Upper lobe of left lung (tissue), 6 donors: ENCODE data around the gene BIRC3. TPM values are rescaled to one million over a fixed set of nuclear protein-coding genes. Genes with fewer than 3 reads are reported as not detected.

ENCODE experiments used
- ATAC-seq, 2 donors: fragments of 200-7000 bp; cut with Tn5 transposase; one replicate each; pipeline ENCODE4 v1.9.1; 2022; ENCODE audit warnings: mild to moderate bottlenecking in 2 of 2, moderate library complexity in 2 of 2; ENCODE audit not compliant: low FRiP score in 2 of 2
- DNase-seq, 2 donors: peaks; one replicate each; pipeline ENCODE4 v3.0.0-alpha.2; 2019 to 2020
- H3K27ac ChIP-seq, 4 donors: fragments of 200-600 bp; sonication (generic); one replicate each; pipeline ENCODE4 v1.5.1; 2016 to 2019
- H3K27me3 ChIP-seq, 4 donors: fragments of 200-600 bp; sonication (generic); one replicate each; pipeline ENCODE4 v1.5.1; 2017 to 2019
- H3K36me3 ChIP-seq, 4 donors: fragments of 200-600 bp; sonication (generic); one replicate each; pipeline ENCODE4 v1.5.1; 2016 to 2019
- H3K4me1 ChIP-seq, 4 donors: fragments of 200-600 bp; sonication (generic); one replicate each; pipeline ENCODE4 v1.5.1; 2018 to 2019
- H3K4me3 ChIP-seq, 4 donors: fragments of 200-600 bp; sonication (generic); one replicate each; pipeline ENCODE4 v1.5.1; 2017 to 2019; ENCODE audit warnings: mild to moderate bottlenecking in 2 of 4, moderate library complexity in 1 of 4
- H3K9me3 ChIP-seq, 4 donors: fragments of 200-600 bp; sonication (generic); one replicate each; pipeline ENCODE4 v1.5.1; 2018 to 2019
- EP300 ChIP-seq, 4 donors: sonication (generic); formaldehyde crosslinking; IDR thresholded peaks; one replicate each; pipeline ENCODE4 v1.5.1; 2017; ENCODE audit warnings: antibody characterized with exemption in 4 of 4, control low read depth in 2 of 4
- POLR2A ChIP-seq, 4 donors: fragments of 450-650 bp; IDR thresholded peaks; one replicate each; pipeline ENCODE4 v1.5.1; 2016 to 2017; ENCODE audit warnings: antibody characterized with exemption in 4 of 4, mild to moderate bottlenecking in 2 of 4
- POLR2AphosphoS5 ChIP-seq, 2 donors: sonication (generic); formaldehyde crosslinking; IDR thresholded peaks; one replicate each; pipeline ENCODE4 v1.5.1; 2017; ENCODE audit warnings: antibody characterized with exemption in 2 of 2
- WGBS, 2 donors: methylation state at CpG; one replicate each; pipeline ENCODE4 v1.1.5; 2017 to 2018; 5-methylcytosine and 5-hydroxymethylcytosine counted together
- total RNA-seq, 6 donors: library from RNA; depleted of rRNA in 4 of 6; stranded (reverse); fragments of >200 nt in 4 of 6; gene quantifications; one replicate each; pipeline versions ENCODE4 v1.1.0 to v1.2.1, GENCODE V29; 2016 to 2021
- TF ChIP-seq, protein P1 (sequence below), 6 experiments: fragments of 450-650 bp in 4 of 6; fragments of 200-600 bp in 2 of 6; sonication (generic) in 2 of 6; IDR thresholded peaks; one replicate each; pipeline ENCODE4 v1.5.1; 2016 to 2019; ENCODE audit warnings: antibody characterized with exemption in 6 of 6
- donor health status: DM: no; HTN: no; CAD: no; lungs with moderate emphysema.
- donor health status: DM: no; HTN: yes; CAD: no; lungs with severe emphysema.

BIRC3 gene
- total RNA-seq, 6 donors from 2014 or later, result 8.8 to 39.5 (median 19.1) TPM

DNA sequence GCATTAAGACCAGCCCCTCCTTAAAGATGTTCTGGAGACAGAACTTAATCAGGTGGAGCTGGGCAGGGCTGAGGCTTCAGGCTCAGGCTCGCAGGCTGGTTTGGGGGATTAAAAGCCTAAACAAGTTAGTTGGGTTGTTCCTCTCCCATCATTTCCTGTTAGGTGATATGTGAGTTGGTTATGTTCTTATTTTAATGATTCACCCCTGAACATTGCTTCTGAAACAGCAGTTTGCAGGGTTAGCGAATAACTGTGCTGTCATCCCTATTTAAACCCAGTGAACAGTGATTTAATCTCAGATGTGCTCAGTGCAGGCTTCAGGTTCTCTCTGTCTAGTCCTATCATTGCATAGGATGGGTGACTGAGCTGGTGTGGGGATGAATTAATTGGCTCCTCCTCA is 47.4 kb upstream of the BIRC3 start:
- Histone ChIP-seq H3K9me3 (no peaks in the 10 kb centered on the region), H3K4me1 (peaks cover 0 to 13% (median 5%) of the 10 kb centered on the region in 4 donors), H3K27ac (no peak overlapping the region), H3K36me3 (no peaks in the 10 kb centered on the region), H3K27me3 (peaks cover 0 to 8% (median 0%) of the 10 kb centered on the region in 4 donors), H3K4me3 (no peak overlapping the region)
- ATAC-seq, result no peak
- DNase-seq, result no peak
- 74 to 89% methylated on average over 2 of the region's 2 CpGs for WGBS, 2 donors
- TF ChIP-seq, protein P1, sequence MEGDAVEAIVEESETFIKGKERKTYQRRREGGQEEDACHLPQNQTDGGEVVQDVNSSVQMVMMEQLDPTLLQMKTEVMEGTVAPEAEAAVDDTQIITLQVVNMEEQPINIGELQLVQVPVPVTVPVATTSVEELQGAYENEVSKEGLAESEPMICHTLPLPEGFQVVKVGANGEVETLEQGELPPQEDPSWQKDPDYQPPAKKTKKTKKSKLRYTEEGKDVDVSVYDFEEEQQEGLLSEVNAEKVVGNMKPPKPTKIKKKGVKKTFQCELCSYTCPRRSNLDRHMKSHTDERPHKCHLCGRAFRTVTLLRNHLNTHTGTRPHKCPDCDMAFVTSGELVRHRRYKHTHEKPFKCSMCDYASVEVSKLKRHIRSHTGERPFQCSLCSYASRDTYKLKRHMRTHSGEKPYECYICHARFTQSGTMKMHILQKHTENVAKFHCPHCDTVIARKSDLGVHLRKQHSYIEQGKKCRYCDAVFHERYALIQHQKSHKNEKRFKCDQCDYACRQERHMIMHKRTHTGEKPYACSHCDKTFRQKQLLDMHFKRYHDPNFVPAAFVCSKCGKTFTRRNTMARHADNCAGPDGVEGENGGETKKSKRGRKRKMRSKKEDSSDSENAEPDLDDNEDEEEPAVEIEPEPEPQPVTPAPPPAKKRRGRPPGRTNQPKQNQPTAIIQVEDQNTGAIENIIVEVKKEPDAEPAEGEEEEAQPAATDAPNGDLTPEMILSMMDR (IDR thresholded peaks at IDR 0.05), result no peak
- TF ChIP-seq EP300 (IDR thresholded peaks at IDR 0.05), result no peak
- TF ChIP-seq POLR2A (IDR thresholded peaks at IDR 0.05), result no peak
- no peak for TF ChIP-seq POLR2AphosphoS5 (IDR thresholded peaks at IDR 0.05)

DNA sequence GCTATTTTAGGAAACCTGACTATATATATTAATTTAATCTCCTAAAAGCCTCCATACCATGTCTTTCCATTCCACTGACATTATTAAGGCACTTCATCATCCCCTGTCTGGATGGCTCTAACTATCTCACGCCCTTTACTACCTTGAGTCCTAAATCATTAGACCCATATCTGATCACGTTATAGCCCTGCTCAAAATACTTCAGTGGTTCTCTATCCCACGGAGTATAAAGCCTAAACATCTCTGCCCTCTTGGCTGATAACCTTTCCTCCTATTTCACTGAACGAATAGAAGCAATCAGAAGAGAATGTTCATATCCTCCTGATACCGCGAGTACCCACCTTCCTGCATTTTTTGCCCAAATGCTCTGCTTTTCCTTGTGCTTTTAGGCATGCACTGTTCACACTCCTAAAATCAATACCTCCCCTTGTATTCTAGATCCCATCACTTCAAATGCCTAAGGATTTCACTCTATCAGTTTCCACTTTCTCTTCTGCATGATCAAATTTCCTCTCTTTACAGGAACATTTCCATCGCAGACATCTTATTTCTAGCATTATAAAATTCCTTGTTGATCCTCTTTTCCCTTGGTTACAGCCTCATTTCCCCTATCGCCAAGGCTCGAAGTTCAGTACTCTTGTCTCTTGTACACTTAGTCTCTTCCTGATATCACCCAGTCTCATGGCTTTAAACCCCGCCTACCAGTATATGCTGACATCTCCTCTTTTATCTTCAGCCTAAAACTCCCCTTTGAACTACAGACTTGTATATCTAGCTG is 45.0 kb upstream of the BIRC3 start:
- H3K36me3 ChIP-seq, result no peaks in the 10 kb centered on the region
- no peak overlapping the region for H3K27ac ChIP-seq
- 74 to 75% methylated on average over 10 of the region's 10 CpGs for WGBS, 2 donors
- no peak overlapping the region for H3K4me3 ChIP-seq
- no peak for DNase-seq
- H3K27me3 ChIP-seq, result peaks cover 0 to 8% (median 0%) of the 10 kb centered on the region in 4 donors
- no peaks in the 10 kb centered on the region for H3K9me3 ChIP-seq
- TF ChIP-seq EP300 (IDR thresholded peaks at IDR 0.05), result no peak
- TF ChIP-seq POLR2A (IDR thresholded peaks at IDR 0.05), result no peak
- no peak for TF ChIP-seq POLR2AphosphoS5 (IDR thresholded peaks at IDR 0.05)
- TF ChIP-seq, protein P1 (IDR thresholded peaks at IDR 0.05), result no peak
- H3K4me1 ChIP-seq, result peaks cover 0 to 13% (median 9%) of the 10 kb centered on the region in 4 donors
- ATAC-seq, result no peak

DNA sequence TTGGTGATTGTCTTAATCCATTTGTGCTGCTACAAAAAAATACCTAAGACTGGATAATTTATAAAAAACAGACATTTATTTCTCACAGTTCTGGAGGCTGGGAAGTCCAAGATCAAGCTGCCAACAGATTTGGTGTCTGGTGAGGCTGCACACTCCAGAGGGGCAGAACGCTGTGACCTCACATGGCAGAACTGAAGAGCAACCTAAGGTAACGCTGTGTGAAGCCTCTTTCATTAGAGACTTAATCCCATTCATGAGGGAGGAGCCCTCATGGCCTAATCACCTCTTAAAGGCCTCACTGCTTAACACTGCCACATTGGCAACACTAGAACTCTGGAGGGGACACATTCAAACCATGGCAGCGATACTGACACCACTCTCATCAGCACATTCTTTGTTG is 42.7 kb upstream of the BIRC3 start:
- H3K36me3 ChIP-seq, result no peaks in the 10 kb centered on the region
- peaks cover 0 to 8% (median 2%) of the 10 kb centered on the region in 4 donors for H3K4me1 ChIP-seq
- H3K9me3 ChIP-seq, result no peaks in the 10 kb centered on the region
- no peak for TF ChIP-seq POLR2A (IDR thresholded peaks at IDR 0.05)
- TF ChIP-seq, protein P1 (IDR thresholded peaks at IDR 0.05), result no peak
- TF ChIP-seq POLR2AphosphoS5 (IDR thresholded peaks at IDR 0.05), result no peak
- TF ChIP-seq EP300 (IDR thresholded peaks at IDR 0.05), result no peak
- DNase-seq (no peak), ATAC-seq (no peak)
- no peak overlapping the region for H3K27ac ChIP-seq
- H3K4me3 ChIP-seq, result no peak overlapping the region
- WGBS, 2 donors, result 92 to 97% methylated on average over 3 of the region's 3 CpGs
- no peaks in the 10 kb centered on the region for H3K27me3 ChIP-seq

DNA sequence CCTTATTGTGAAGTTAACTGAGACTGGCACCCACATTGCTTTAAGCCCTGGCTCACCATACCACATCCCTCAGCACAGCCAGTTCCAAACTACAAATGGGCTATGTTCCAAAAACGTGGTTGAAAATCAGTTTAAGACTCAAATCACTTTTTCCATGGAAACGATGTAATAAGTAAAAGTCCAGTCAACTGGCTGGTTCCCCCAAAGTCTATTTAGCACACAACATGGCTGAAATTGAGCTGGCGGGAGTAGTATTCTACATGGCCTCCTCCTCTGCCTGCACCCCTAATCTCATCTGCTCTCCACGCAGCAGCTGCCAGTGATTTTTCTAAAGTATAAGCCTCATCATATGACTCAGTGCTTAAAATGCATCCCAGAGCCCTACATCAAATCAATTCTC is 40.9 kb upstream of the BIRC3 start:
- Histone ChIP-seq H3K36me3 (no peaks in the 10 kb centered on the region), H3K4me3 (no peak overlapping the region), H3K4me1 (peaks cover 0 to 8% (median 2%) of the 10 kb centered on the region in 4 donors), H3K9me3 (no peaks in the 10 kb centered on the region), H3K27ac (no peak overlapping the region), H3K27me3 (no peaks in the 10 kb centered on the region)
- TF ChIP-seq, protein P1 (IDR thresholded peaks at IDR 0.05), result no peak
- TF ChIP-seq POLR2A (IDR thresholded peaks at IDR 0.05) (no peak), POLR2AphosphoS5 (IDR thresholded peaks at IDR 0.05) (no peak), EP300 (IDR thresholded peaks at IDR 0.05) (no peak)
- ATAC-seq (no peak), DNase-seq (no peak)
- 59 to 63% methylated on average over 4 of the region's 4 CpGs for WGBS, 2 donors

DNA sequence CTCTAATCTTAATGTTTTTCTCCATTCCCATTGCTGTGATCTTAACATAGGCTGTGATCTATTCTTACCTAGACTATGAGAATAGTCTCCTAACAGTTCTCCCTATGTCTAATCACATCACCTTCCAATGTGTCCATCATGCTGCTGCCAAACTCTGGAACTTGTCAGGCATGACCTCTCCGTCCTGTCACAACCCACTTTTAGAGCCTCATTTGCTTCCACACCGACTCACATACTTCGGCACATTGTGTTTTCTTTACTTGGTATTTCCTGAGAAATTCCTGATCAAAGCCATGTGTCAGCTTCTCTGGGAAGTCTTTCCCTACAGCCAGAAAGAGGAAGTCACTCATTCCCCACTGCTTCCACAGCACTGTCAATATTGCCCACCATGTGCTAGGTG is 40.5 kb upstream of the BIRC3 start:
- Histone ChIP-seq H3K4me3 (no peak overlapping the region), H3K9me3 (no peaks in the 10 kb centered on the region), H3K4me1 (peaks cover 0 to 8% (median 2%) of the 10 kb centered on the region in 4 donors), H3K36me3 (no peaks in the 10 kb centered on the region), H3K27ac (no peak overlapping the region), H3K27me3 (no peaks in the 10 kb centered on the region)
- no peak for ATAC-seq
- 34 to 56% methylated on average over 3 of the region's 3 CpGs for WGBS, 2 donors
- TF ChIP-seq POLR2A (IDR thresholded peaks at IDR 0.05) (no peak), EP300 (IDR thresholded peaks at IDR 0.05) (no peak), POLR2AphosphoS5 (IDR thresholded peaks at IDR 0.05) (no peak)
- TF ChIP-seq, protein P1 (IDR thresholded peaks at IDR 0.05), result no peak
- DNase-seq, result no peak
